ENCODE results near the gene SCARF2. TPM values are rescaled to one million over a fixed set of nuclear protein-coding genes. Genes with fewer than 3 reads are reported as not detected.

The SCARF2 gene
- total and polyA plus RNA-seq, 2 of the 8 experiments (the other 6 are each of a cell fraction or from before 2014, with no cell fraction given): 4.2 to 9.8 TPM

DNA sequence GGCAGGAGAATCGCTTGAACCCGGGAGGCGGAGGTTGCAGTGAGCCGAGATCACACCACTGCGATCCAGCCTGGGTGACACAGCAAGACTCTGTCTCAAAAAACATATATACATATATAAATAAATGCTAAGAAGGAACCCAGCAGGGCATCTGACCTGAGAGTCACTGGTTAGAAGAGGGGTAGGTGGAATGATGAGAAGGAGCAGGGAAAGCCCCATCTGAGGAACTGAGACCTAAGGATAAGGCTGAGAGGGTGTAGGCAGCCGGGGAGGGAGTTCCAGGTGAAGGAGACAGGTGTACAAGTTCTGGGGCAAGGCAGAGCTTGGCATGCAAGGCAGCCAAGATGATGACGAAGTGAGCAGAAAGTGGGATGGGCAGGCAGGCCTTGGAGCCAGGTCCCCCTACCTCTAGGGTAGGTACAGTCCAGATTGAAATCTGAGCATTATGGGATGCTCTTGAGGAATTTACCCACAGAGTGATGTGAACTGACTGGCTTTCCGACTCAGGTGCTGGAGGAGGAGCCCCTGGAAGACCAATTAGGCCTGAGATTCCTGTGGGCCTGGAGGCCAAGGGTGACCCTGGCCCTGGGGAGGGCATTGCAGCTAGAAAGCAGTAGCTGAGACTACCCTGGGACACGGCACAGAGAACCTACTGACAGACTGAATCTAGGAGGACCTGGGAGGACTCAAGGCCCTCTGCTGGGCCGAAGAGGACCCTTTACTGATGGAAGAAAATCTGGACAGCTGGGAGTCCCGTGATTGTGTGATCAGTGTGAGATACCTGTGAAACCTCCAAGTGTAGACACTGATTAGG lies 35.2 kb upstream of the SCARF2 start:
- FAIRE-seq: no peak
- WGBS, 2 experiments (ENCODE audit: extremely low coverage in 1 of 2, insufficient coverage in 1 of 2, insufficient read length in 1 of 2, insufficient replicate concordance in 2 of 2, low coverage in 1 of 2, low lambda C conversion rate in 2 of 2, missing lambda C conversion rate in 1 of 2): 88% methylated on average over 11 of the region's 11 CpGs; no CpG with 5 or more reads in 1 of the 2 experiments
- Histone ChIP-seq H3K14ac (ENCODE audit: insufficient read length) (no peak overlapping the region), H3K9ac (replicated peaks in 1 of 4; ENCODE audit: extremely low read depth in 1 of 4, low read depth in 3 of 4, low read length in 3 of 4) (no peak overlapping the region; a peak in 1 of 7 replicates), H3K79me2 (ENCODE audit: control insufficient read depth in 1 of 2, insufficient read depth in 2 of 2, low read length in 2 of 2) (no peaks in the 10 kb centered on the region), H3K4me2 (ENCODE audit: insufficient read depth in 1 of 2, low read depth in 2 of 2, low read length in 2 of 2) (no peak overlapping the region), H3K27me3 (replicated peaks in 1 of 4; ENCODE audit: control insufficient read depth in 3 of 4, extremely low read depth in 1 of 4, insufficient read depth in 3 of 4, low read length in 3 of 4) (no peaks in the 10 kb centered on the region), H3K56ac (replicated peaks; ENCODE audit: insufficient read length, low read depth, low read length) (no peak overlapping the region), H4K91ac (replicated peaks; ENCODE audit: insufficient read length, low read length) (no peak overlapping the region), H3K9me3 (ENCODE audit: insufficient read depth in 2 of 2, low read depth in 1 of 2, low read length in 1 of 2) (peaks cover 0 to 3% of the 10 kb centered on the region in 2 experiments; a peak in 1 of 4 replicates), H3K4me3 (ENCODE audit: extremely low read depth in 1 of 4, insufficient read depth in 2 of 4, low read depth in 3 of 4, low read length in 4 of 4) (no peak overlapping the region), H2BK15ac (ENCODE audit: low read length) (no peak overlapping the region), H2BK12ac (ENCODE audit: low read depth, low read length) (no peak overlapping the region), H2BK120ac (replicated peaks; ENCODE audit: low read depth, low read length) (no peak overlapping the region), H3K4ac (replicated peaks; ENCODE audit: insufficient read length, low read depth, low read length) (no peak overlapping the region), H4K5ac (ENCODE audit: insufficient read length, low read depth, low read length) (no peak overlapping the region), H3K79me1 (ENCODE audit: low read depth, low read length) (no peaks in the 10 kb centered on the region), H2AFZ (ENCODE audit: low read length) (no peak overlapping the region), H3K4me1 (replicated peaks in 1 of 4; ENCODE audit: control insufficient read depth in 3 of 4, insufficient read depth in 4 of 4, low read length in 3 of 4) (no peaks in the 10 kb centered on the region), H3K18ac (ENCODE audit: extremely low read depth, low read length) (no peak overlapping the region), H3K23me2 (ENCODE audit: low read depth, low read length) (no peaks in the 10 kb centered on the region; the same call in 1 of the 2 replicates), H2BK5ac (ENCODE audit: low read depth, low read length) (no peak overlapping the region), H4K20me1 (replicated peaks in 1 of 2; ENCODE audit: control insufficient read depth in 1 of 2, insufficient read depth in 2 of 2, low read length in 2 of 2) (no peaks in the 10 kb centered on the region), H2BK20ac (ENCODE audit: low read length) (no peak overlapping the region), H3K27ac (ENCODE audit: low read depth, low read length) (no peak overlapping the region), H2AK5ac (ENCODE audit: low read depth, low read length) (no peak overlapping the region), H3K23ac (ENCODE audit: insufficient read length) (no peak overlapping the region), H4K8ac (ENCODE audit: extremely low read depth, insufficient read depth, low read length) (no peak overlapping the region; the same call in 1 of the 2 replicates), H3K36me3 (ENCODE audit: control insufficient read depth in 2 of 4, insufficient read depth in 4 of 4, low read length in 3 of 4) (no peaks in the 10 kb centered on the region)
- no peak for DNase-seq (ENCODE audit: low read depth in 1 of 2, low spot score in 2 of 2)
- ChIA-PET CTCF (ENCODE audit: partially characterized antibody) (interaction anchor here (1.1 to 1.7 kb wide), 4 partner anchors 10 to 91 kb away, joined by 4 to 5 read pairs (median 4); no protein-coding TSS in a partner anchor), POLR2A (ENCODE audit: partially characterized antibody) (no interaction called here)
- TF ChIP-seq SIRT6 (IDR thresholded peaks at IDR 0.05; ENCODE audit: low read length) (no peak), MAFK (IDR thresholded peaks at IDR 0.05; ENCODE audit: low read depth, low read length) (no peak), TCF12 (IDR thresholded peaks at IDR 0.05; ENCODE audit: low read depth, low read length) (no peak), SUZ12 (IDR thresholded peaks at IDR 0.05; ENCODE audit: low read length) (no peak), HDAC2 (IDR thresholded peaks at IDR 0.05; ENCODE audit: borderline replicate concordance in 1 of 2, low read depth in 2 of 2, low read length in 2 of 2) (no peak), RBBP5 (IDR thresholded peaks at IDR 0.05; ENCODE audit: borderline replicate concordance, low read depth, low read length) (no peak), GABPA (IDR thresholded peaks at IDR 0.05; ENCODE audit: borderline replicate concordance, insufficient read depth, low read length) (no peak), SIX5 (IDR thresholded peaks at IDR 0.05; ENCODE audit: low read depth, low read length) (no peak)
